ENCODE measurements around the gene DDAH2. TPM values are rescaled to one million over a fixed set of nuclear protein-coding genes. Genes with fewer than 3 reads are reported as not detected.

DDAH2 gene
- total RNA-seq, 6 experiments from 2014 or later, result 16.3 to 27.5 (median 19.1) TPM

DNA sequence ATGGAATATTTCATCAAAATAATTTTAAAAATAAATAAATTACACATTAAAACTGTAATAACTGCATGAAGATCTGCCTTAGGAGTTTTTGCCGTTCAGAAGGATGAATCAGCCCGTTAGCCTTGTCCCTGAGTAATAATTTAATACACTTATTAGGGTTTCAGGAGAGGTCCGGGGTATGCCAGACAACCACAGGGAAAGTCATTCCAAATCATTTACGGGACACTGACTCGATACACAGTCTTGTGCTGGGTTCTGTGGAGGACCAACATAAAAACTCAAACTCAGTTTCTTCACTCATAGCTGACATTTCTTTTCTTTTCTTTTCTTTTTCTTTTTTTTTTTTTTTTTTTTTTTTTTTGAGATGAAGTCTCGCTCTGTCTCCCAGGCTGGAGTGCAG lies 23.2 kb downstream of the DDAH2 start:
- no peak for TF ChIP-seq POLR2A (IDR thresholded peaks at IDR 0.05)
- TF ChIP-seq, protein P1, sequence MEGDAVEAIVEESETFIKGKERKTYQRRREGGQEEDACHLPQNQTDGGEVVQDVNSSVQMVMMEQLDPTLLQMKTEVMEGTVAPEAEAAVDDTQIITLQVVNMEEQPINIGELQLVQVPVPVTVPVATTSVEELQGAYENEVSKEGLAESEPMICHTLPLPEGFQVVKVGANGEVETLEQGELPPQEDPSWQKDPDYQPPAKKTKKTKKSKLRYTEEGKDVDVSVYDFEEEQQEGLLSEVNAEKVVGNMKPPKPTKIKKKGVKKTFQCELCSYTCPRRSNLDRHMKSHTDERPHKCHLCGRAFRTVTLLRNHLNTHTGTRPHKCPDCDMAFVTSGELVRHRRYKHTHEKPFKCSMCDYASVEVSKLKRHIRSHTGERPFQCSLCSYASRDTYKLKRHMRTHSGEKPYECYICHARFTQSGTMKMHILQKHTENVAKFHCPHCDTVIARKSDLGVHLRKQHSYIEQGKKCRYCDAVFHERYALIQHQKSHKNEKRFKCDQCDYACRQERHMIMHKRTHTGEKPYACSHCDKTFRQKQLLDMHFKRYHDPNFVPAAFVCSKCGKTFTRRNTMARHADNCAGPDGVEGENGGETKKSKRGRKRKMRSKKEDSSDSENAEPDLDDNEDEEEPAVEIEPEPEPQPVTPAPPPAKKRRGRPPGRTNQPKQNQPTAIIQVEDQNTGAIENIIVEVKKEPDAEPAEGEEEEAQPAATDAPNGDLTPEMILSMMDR (IDR thresholded peaks at IDR 0.05), result no peak
- H3K27ac ChIP-seq, result no peak overlapping the region
- H3K4me1 ChIP-seq, result peaks cover 0 to 17% (median 10%) of the 10 kb centered on the region in 4 donors
- no peak for DNase-seq
- no peak overlapping the region for H3K4me3 ChIP-seq
- WGBS (ENCODE audit: insufficient coverage, low coverage, low lambda C conversion rate, missing lambda C conversion rate), result 93% methylated on average over 5 of the region's 6 CpGs
- intact Hi-C loops (cut with DNase I), result no loop called here
- H3K9me3 ChIP-seq, result no peaks in the 10 kb centered on the region
- no peak for ATAC-seq
- no peaks in the 10 kb centered on the region for H3K36me3 ChIP-seq
- H3K27me3 ChIP-seq, result no peaks in the 10 kb centered on the region

DNA sequence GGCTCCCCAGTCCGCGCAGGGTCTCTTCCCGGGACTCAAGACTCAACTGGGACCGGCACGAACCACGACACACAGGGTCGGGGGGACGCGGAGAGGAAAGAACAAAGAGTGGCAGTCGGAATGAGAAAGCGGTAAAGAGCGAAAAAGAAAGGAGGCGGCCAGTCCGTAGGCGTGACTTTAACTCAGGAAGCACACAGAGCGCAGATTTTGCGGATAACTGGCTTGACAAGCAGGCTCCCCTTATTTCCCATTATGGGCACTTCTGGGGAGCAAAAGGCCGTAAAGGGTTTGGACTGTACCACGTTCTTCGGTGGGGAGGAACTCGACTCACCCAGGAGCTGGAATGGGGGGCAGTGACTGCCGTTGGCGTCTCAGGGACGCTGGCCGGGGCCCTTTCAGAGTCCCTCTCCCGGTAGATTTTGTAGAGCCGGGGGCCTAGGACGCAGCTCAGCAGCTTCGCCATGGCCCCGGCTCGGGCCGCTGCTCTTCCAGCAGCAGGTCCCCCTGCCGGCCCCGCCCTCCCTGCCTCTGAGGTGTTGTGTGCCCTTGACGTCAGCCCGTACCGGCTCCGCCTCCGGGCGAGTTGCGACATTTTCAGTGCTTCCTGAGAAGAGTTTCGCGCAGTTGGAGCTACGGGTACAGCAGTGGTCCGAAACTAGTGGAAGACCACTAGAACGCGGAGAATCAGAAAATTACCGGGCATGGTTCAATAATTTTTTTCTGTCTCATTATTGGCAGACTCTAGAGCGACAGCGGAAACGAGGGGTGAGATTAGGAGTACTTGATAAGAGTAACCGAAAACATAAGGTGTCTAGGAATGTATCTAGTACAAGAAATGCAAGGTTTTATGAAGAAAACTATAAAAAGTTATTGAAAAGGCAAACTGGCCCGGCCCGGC lies 26.0 kb downstream of the DDAH2 start, which contains the start of gene ABHD16A:
ABHD16A (minus strand) TSS at position 506 of the 898 bp plus-strand sequence; CDS start at position 463, 43 bp downstream.
- Histone ChIP-seq H3K36me3 (peaks cover 0 to 20% (median 0%) of the 10 kb centered on the region in 4 donors), H3K9me3 (no peaks in the 10 kb centered on the region), H3K4me1 (peaks cover 0 to 21% (median 11%) of the 10 kb centered on the region in 4 donors), H3K4me3 (peak within 1 kb of the TSS; percentile 71 to 80 (median 77)), H3K27me3 (no peaks in the 10 kb centered on the region), H3K27ac (peak within 1 kb of the TSS; percentile 95 to 98 (median 97))
- DNase-seq (peak; percentile 99), ATAC-seq (peak; percentile 97)
- TF ChIP-seq, protein P1 (IDR thresholded peaks at IDR 0.05), result peak in 2 of 4 donors; percentile 10 to 21
- peak; percentile 98 for TF ChIP-seq POLR2A (IDR thresholded peaks at IDR 0.05)
- intact Hi-C loops (cut with DNase I), result no loop called here
- under 1% methylated on average over 42 of the region's 54 CpGs for WGBS (ENCODE audit: insufficient coverage, low coverage, low lambda C conversion rate, missing lambda C conversion rate)

DNA sequence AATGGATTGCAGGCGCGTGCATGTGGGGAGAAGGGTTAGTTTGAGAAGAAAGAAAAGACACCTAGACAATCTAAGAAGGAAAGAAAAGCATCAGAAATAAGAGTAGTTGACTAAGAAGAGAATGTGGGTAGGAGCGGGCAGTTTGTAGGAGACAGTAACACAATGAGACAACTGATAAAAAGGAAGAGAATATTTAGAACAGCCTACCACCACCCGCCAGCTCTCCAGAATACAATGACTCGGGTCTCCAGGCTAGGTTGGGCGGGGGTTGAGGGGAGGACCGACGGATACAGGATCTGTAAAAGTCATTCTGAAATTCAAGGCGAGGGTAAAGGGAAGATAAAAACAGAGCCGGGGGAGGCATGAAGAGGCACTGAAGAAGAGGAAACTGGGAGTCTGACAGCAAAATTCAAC lies 26.7 kb downstream of the DDAH2 start:
- TF ChIP-seq, protein P1 (IDR thresholded peaks at IDR 0.05), result no peak
- TF ChIP-seq POLR2A (IDR thresholded peaks at IDR 0.05), result no peak
- WGBS (ENCODE audit: insufficient coverage, low coverage, low lambda C conversion rate, missing lambda C conversion rate), result under 1% methylated on average over 10 of the region's 10 CpGs

DNA sequence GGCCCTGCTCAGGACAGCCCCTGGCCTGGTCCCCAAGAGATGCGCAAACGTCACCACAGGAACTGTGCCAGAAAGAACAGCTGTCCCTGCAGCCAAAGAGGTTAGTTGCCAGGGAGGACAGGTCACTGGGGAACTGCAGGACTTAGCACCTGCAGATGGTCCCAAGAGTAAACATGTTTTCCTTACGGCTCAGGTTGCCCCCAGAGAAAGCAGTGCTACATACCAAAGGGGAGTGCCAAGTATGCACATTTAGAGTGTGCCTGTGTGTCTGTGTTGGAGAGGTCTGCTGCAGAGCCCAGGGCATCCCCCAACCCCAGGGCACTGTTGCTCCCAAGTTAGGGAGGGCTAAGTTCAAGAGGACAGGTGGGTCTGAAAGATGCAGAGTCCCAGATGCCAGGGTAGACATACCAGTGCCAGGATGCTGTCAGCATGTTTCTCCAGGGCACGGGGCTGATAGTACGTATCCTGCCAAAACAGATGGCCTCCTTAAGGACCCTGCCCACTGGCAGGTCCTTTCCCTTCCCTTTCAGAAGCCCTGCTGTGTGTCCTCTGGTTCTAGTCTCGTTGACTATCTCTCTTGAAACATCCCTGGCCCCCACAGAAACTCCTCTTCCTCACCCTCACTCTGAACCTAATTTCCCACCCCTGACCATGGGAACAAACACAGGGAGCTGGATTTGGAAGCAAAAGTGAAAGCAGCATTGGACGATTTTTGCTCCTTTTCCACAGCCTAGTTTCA lies 27.3 kb downstream of the DDAH2 start:
- no peaks in the 10 kb centered on the region for H3K9me3 ChIP-seq
- peaks cover 0 to 21% (median 11%) of the 10 kb centered on the region in 4 donors for H3K4me1 ChIP-seq
- H3K4me3 ChIP-seq, result peak overlapping the region; percentile 71 to 80 (median 77)
- DNase-seq, result peak; percentile 58 to 76 (median 69)
- intact Hi-C loops (cut with DNase I), result no loop called here
- peak overlapping the region; percentile 95 to 98 (median 97) for H3K27ac ChIP-seq
- TF ChIP-seq, protein P1 (IDR thresholded peaks at IDR 0.05), result no peak
- TF ChIP-seq POLR2A (IDR thresholded peaks at IDR 0.05), result no peak
- H3K36me3 ChIP-seq, result peaks cover 0 to 21% (median 2%) of the 10 kb centered on the region in 4 donors
- H3K27me3 ChIP-seq, result no peaks in the 10 kb centered on the region
- WGBS (ENCODE audit: insufficient coverage, low coverage, low lambda C conversion rate, missing lambda C conversion rate), result 2% methylated on average over 3 of the region's 7 CpGs
- peak in 2 of 4 donors; percentile 15 to 24 for ATAC-seq

More for the DNA sequence above, 26.7 kb downstream of the DDAH2 start:
- ATAC-seq (peak; percentile 1 to 6 (median 4)), DNase-seq (no peak)
- no peaks in the 10 kb centered on the region for H3K9me3 ChIP-seq
- intact Hi-C loops (cut with DNase I), result no loop called here
- H3K4me1 ChIP-seq, result peaks cover 0 to 21% (median 11%) of the 10 kb centered on the region in 4 donors
- H3K27me3 ChIP-seq, result no peaks in the 10 kb centered on the region
- H3K27ac ChIP-seq, result peak overlapping the region; percentile 95 to 98 (median 97)
- peaks cover 0 to 20% (median 2%) of the 10 kb centered on the region in 4 donors for H3K36me3 ChIP-seq
- peak overlapping the region; percentile 71 to 80 (median 77) for H3K4me3 ChIP-seq
